CD14-positive monocyte (primary cell): ENCODE data around the gene DRC1. TPM values are rescaled to one million over a fixed set of nuclear protein-coding genes. Genes with fewer than 3 reads are reported as not detected.

Experiments
- DNase-seq, 3 donors: peaks; one replicate each; pipeline ENCODE4 v3.0.0-alpha.2; 2011 to 2022
- H2AFZ ChIP-seq: 2 replicates; pipeline ENCODE4 v1.6.0; 2012; ENCODE audit warnings: mild to moderate bottlenecking, low read depth, low read length, inconsistent platforms; ENCODE audit not compliant: insufficient read depth, poor library complexity, severe bottlenecking
- H3K27ac ChIP-seq, 2 donors: 1 replicate in 1 of 2; 2 replicates in 1 of 2; pipeline ENCODE4 v1.5.1; 2012 to 2013; ENCODE audit warnings: low read length in 2 of 2, control low read depth in 1 of 2, inconsistent platforms in 1 of 2, low read depth in 1 of 2, mild to moderate bottlenecking in 1 of 2
- H3K27me3 ChIP-seq, 2 donors: one replicate each; pipeline versions ENCODE4 v1.6.0 to v1.6.1; 2011 to 2013; ENCODE audit warnings: low read length in 2 of 2; ENCODE audit not compliant: control insufficient read depth in 2 of 2, insufficient read depth in 2 of 2
- H3K36me3 ChIP-seq, 2 donors: replicated peaks in 1 of 2; 1 replicate in 1 of 2; 2 replicates in 1 of 2; pipeline versions ENCODE4 v1.5.1 to v1.6.1; 2012 to 2013; ENCODE audit warnings: low read length in 2 of 2, control low read depth in 1 of 2, inconsistent platforms in 1 of 2, mild to moderate bottlenecking in 1 of 2; ENCODE audit not compliant: insufficient read depth in 2 of 2, control insufficient read depth in 1 of 2
- H3K4me1 ChIP-seq, 2 donors: 1 replicate in 1 of 2; 2 replicates in 1 of 2; pipeline versions ENCODE4 v1.5.1 to v1.6.1; 2012 to 2013; ENCODE audit warnings: low read length in 2 of 2, control low read depth in 1 of 2, inconsistent platforms in 1 of 2, mild to moderate bottlenecking in 1 of 2, moderate library complexity in 1 of 2; ENCODE audit not compliant: insufficient read depth in 2 of 2, control insufficient read depth in 1 of 2
- H3K4me2 ChIP-seq: replicated peaks from 2 replicates; pipeline ENCODE3; 2012; ENCODE audit warnings: low read length, moderate library complexity, mild to moderate bottlenecking; ENCODE audit not compliant: poor library complexity, severe bottlenecking; ENCODE audit errors: extremely low read depth
- H3K4me3 ChIP-seq, 3 experiments: fragments of 200-600 bp in 1 of 3; sonication (generic) in 1 of 3; replicated peaks in 1 of 3; 1 replicate in 2 of 3; 2 replicates in 1 of 3; pipeline ENCODE4 v1.5.1; 2011 to 2013; ENCODE audit warnings: low read length in 3 of 3, mild to moderate bottlenecking in 3 of 3, control low read depth in 2 of 3, low read depth in 2 of 3, inconsistent platforms in 1 of 3, moderate library complexity in 1 of 3
- H3K79me2 ChIP-seq: 2 replicates; pipeline ENCODE4 v1.6.0; 2012; ENCODE audit warnings: mild to moderate bottlenecking, control low read depth, inconsistent platforms, low read length, moderate library complexity; ENCODE audit not compliant: insufficient read depth
- H3K9ac ChIP-seq: 2 replicates; pipeline ENCODE4 v1.6.0; 2017; ENCODE audit warnings: low read length, mild to moderate bottlenecking; ENCODE audit not compliant: insufficient read depth, poor library complexity, severe bottlenecking
- H3K9me3 ChIP-seq, 2 donors: replicated peaks in 1 of 2; 1 replicate in 1 of 2; 2 replicates in 1 of 2; pipeline versions ENCODE4 v1.5.1 to v1.6.1; 2012 to 2013; ENCODE audit warnings: low read length in 2 of 2, control low read depth in 1 of 2; ENCODE audit not compliant: control insufficient read depth in 1 of 2, insufficient read depth in 1 of 2
- H4K20me1 ChIP-seq: 2 replicates; pipeline ENCODE4 v1.6.0; 2012; ENCODE audit warnings: mild to moderate bottlenecking, low read length, control low read depth, moderate library complexity; ENCODE audit not compliant: insufficient read depth
- H3K27ac Mint-ChIP-seq, 7 donors: one replicate each; pipeline ENCODE4 v1.8.0; 2020; ENCODE audit warnings: mild to moderate bottlenecking in 7 of 7, mixed read lengths in 7 of 7, moderate library complexity in 6 of 7, inconsistent platforms in 2 of 7
- H3K27me3 Mint-ChIP-seq, 3 donors: one replicate each; pipeline ENCODE4 v1.8.0; 2021 to 2022; ENCODE audit warnings: low read depth in 3 of 3, mild to moderate bottlenecking in 3 of 3, mixed read lengths in 3 of 3, moderate library complexity in 3 of 3, inconsistent platforms in 1 of 3
- H3K36me3 Mint-ChIP-seq, 2 donors: one replicate each; pipeline ENCODE4 v1.8.0; 2020; ENCODE audit warnings: mixed read lengths in 2 of 2, inconsistent platforms in 1 of 2, mild to moderate bottlenecking in 1 of 2
- H3K4me1 Mint-ChIP-seq: one replicate; pipeline ENCODE4 v1.8.0; 2020; ENCODE audit warnings: mild to moderate bottlenecking, mixed read lengths
- H3K4me3 Mint-ChIP-seq, 2 donors: one replicate each; pipeline ENCODE4 v1.8.0; 2020; ENCODE audit warnings: mild to moderate bottlenecking in 2 of 2, mixed read lengths in 2 of 2, moderate library complexity in 1 of 2
- H3K9me3 Mint-ChIP-seq, 7 donors: one replicate each; pipeline ENCODE4 v1.8.0; 2020 to 2022; ENCODE audit warnings: mixed read lengths in 7 of 7, mild to moderate bottlenecking in 6 of 7, moderate library complexity in 6 of 7, inconsistent platforms in 2 of 7
- WGBS: methylation state at CpG from one replicate; pipeline ENCODE4 v1.1.5; 2013; ENCODE audit warnings: missing lambda C conversion rate; ENCODE audit not compliant: insufficient coverage; 5-methylcytosine and 5-hydroxymethylcytosine counted together
- intact Hi-C, 2 donors: fragments of 100-400 bp; cut with micrococcal nuclease; formaldehyde crosslinking; loops; one replicate each; pipeline versions ENCODE4 v1.15.0 to v1.15.1; 2023
- polyA plus RNA-seq, 3 donors: library from polyadenylated mRNA; depleted of rRNA in 1 of 3; unstranded in 2 of 3; stranded (reverse) in 1 of 3; fragments of 300-500 nt in 2 of 3; fragments of >200 nt in 1 of 3; fragmentation: Illumina TruSeq in 2 of 3; gene quantifications; 1 replicate in 2 of 3; 2 replicates in 1 of 3; pipeline ENCODE4 v1.2.3, GENCODE V29; 2012 to 2021
- TF ChIP-seq, protein P1 (sequence below): fragments of 200-600 bp; IDR thresholded peaks from one replicate; pipeline ENCODE4 v1.8.0; 2022; ENCODE audit warnings: antibody characterized with exemption, mild to moderate bottlenecking

The DRC1 gene
- polyA plus RNA-seq, 3 donors = not detected

DNA sequence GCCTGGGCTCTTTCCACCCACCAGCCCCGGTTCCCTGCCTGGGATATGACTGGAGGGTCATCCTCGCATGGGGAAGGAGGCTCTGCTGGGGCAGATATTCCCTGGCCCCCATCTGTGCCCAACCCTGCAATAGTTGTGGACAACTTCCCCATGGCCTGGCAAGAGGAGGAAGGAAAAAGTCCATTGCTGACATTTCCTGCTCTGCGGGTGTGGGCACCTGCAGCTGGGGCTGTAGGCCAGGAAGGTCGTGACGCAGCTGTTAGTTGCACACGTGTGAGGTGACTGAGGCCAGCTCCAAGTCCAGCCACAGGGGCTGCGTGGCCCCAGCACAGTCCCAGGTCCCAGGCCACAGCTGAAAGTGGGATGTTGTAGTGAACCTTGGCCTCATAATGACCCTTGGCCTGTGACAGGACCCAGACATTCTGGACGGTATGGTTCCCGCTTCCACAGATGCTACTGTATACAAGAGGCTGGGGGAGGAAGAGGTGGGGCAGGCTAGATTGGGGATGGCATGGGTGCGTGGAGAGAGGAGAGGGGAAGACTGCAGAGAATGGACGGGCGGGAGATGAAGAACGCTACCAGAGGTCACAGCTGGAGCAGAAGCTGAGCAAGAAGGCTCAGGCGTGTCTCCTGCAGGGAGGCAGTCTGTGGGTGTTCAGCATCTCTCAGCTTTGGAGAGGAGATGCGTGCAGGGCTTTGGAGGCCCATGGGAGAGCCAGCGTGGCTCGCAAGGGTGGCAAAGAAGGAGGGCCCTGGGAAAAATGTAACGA, 54.1 kb downstream of the DRC1 start:
- intact Hi-C loops = no loop called here
- peak overlapping the region; percentile 45 to 67 for H3K27ac ChIP-seq
- H3K9ac ChIP-seq = peak overlapping the region; percentile 42
- no peaks in the 10 kb centered on the region for H3K79me2 ChIP-seq
- TF ChIP-seq, protein P1, sequence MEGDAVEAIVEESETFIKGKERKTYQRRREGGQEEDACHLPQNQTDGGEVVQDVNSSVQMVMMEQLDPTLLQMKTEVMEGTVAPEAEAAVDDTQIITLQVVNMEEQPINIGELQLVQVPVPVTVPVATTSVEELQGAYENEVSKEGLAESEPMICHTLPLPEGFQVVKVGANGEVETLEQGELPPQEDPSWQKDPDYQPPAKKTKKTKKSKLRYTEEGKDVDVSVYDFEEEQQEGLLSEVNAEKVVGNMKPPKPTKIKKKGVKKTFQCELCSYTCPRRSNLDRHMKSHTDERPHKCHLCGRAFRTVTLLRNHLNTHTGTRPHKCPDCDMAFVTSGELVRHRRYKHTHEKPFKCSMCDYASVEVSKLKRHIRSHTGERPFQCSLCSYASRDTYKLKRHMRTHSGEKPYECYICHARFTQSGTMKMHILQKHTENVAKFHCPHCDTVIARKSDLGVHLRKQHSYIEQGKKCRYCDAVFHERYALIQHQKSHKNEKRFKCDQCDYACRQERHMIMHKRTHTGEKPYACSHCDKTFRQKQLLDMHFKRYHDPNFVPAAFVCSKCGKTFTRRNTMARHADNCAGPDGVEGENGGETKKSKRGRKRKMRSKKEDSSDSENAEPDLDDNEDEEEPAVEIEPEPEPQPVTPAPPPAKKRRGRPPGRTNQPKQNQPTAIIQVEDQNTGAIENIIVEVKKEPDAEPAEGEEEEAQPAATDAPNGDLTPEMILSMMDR = no peak
- H3K4me1 ChIP-seq = peaks cover 57 to 59% of the 10 kb centered on the region in 2 donors
- Mint-ChIP-seq H3K27ac (peak overlapping the region; percentile 37 to 89 (median 58)), H3K4me3 (peak overlapping the region; percentile 48 to 87), H3K4me1 (peaks cover 68% of the 10 kb centered on the region), H3K9me3 (peaks cover 0 to 4% (median 2%) of the 10 kb centered on the region in 7 donors), H3K36me3 (no peaks in the 10 kb centered on the region), H3K27me3 (peaks cover 0 to 3% (median 2%) of the 10 kb centered on the region in 3 donors)
- no peaks in the 10 kb centered on the region for H3K9me3 ChIP-seq
- H2AFZ ChIP-seq = peak overlapping the region; percentile 65
- 16% methylated on average over 14 of the region's 18 CpGs for WGBS
- H4K20me1 ChIP-seq = no peaks in the 10 kb centered on the region
- DNase-seq = peak; percentile 55 to 73 (median 64)
- H3K4me2 ChIP-seq = peak overlapping the region; percentile 59
- H3K36me3 ChIP-seq = no peaks in the 10 kb centered on the region
- H3K27me3 ChIP-seq = no peaks in the 10 kb centered on the region
- peak overlapping the region in 1 of 3 experiments; percentile 58 for H3K4me3 ChIP-seq

DNA sequence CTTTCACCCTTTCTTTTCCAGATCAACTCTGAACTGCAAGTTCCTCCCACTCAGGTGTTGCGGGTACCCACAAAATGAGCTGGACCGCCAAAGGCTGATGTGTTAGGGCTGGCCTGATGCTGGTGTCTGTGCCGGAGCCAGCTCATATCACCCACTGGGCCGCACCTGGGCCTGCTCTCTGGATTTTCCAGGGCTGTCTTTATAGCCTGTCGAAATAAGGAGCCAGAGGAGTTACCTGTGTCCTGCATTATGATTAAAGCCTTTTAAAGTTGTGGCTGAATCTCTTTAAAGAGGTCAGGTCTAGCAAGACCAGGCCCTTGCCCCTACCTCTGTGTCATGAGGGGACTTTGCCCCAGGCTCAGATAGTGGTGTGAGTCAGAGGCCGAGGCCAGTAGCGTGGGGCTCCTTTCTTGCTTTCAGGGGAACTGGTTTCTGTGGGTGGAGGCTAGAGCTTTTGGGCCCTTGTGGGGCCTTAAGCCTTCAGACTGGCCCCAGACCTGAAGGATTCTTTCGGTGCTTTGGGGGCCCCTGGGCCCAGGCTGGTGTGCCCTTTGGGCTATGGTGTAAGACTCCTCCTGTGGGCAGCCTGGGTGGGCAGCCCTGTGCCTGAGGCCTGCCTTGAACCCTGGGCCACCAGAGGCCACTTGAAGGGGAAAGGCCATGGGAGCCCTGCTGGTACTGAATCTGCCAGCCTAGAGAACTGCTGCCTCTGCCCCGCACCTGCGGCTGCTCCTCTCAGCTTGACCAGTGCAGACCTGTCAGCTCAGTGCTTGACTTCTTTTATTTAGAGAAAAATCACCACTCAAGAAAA, 54.9 kb downstream of the DRC1 start:
- peaks cover 0 to 3% (median under 1%) of the 10 kb centered on the region in 7 donors for H3K9me3 Mint-ChIP-seq
- Histone ChIP-seq H3K4me3 (peak overlapping the region in 1 of 3 experiments; percentile 58), H3K27me3 (no peaks in the 10 kb centered on the region), H3K4me2 (peak overlapping the region; percentile 59), H4K20me1 (no peaks in the 10 kb centered on the region), H3K27ac (peak overlapping the region; percentile 45 to 67), H3K36me3 (no peaks in the 10 kb centered on the region), H3K79me2 (no peaks in the 10 kb centered on the region), H2AFZ (no peak overlapping the region), H3K4me1 (peaks cover 57 to 59% of the 10 kb centered on the region in 2 donors), H3K9ac (peak overlapping the region; percentile 45), H3K9me3 (no peaks in the 10 kb centered on the region)
- intact Hi-C loops = no loop called here
- 76% methylated on average over 10 of the region's 10 CpGs for WGBS
- peak overlapping the region in 4 of 7 donors; percentile 45 to 89 (median 74) for H3K27ac Mint-ChIP-seq
- peaks cover 1 to 3% (median 2%) of the 10 kb centered on the region in 3 donors for H3K27me3 Mint-ChIP-seq
- TF ChIP-seq, protein P1 = no peak
- H3K4me3 Mint-ChIP-seq = peak overlapping the region; percentile 24 to 87
- H3K36me3 Mint-ChIP-seq = no peaks in the 10 kb centered on the region
- peaks cover 68% of the 10 kb centered on the region for H3K4me1 Mint-ChIP-seq
- peak; percentile 60 to 81 (median 62) for DNase-seq
